ENCODE measurements around the gene TP53RK.

DNA sequence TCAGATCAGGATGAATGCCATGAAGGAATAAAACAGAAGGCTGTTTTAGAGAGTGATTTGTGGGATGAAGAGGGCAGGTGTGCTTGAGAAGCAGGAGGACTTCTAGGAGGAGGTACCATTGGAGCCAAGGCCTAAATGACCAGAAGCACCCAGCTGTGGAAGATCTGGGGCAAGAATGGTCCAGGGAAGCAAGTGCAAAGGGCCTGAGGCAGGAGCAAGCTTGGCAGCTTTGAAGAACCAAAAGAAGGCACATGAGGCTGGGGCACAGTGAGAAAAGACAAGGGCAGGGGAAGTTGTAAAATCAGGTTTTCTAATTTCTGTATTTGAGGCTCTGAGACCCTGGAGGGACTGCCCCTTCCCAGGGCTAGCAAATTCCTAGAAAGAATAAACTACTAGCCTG lies 47.8 kb downstream of the TP53RK start:
- TF ChIP-seq, protein P1, sequence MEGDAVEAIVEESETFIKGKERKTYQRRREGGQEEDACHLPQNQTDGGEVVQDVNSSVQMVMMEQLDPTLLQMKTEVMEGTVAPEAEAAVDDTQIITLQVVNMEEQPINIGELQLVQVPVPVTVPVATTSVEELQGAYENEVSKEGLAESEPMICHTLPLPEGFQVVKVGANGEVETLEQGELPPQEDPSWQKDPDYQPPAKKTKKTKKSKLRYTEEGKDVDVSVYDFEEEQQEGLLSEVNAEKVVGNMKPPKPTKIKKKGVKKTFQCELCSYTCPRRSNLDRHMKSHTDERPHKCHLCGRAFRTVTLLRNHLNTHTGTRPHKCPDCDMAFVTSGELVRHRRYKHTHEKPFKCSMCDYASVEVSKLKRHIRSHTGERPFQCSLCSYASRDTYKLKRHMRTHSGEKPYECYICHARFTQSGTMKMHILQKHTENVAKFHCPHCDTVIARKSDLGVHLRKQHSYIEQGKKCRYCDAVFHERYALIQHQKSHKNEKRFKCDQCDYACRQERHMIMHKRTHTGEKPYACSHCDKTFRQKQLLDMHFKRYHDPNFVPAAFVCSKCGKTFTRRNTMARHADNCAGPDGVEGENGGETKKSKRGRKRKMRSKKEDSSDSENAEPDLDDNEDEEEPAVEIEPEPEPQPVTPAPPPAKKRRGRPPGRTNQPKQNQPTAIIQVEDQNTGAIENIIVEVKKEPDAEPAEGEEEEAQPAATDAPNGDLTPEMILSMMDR (IDR thresholded peaks at IDR 0.05; ENCODE audit: low read depth, low read length, poor library complexity, severe bottlenecking) = no peak
- no peak for TF ChIP-seq EZH2phosphoT487 (IDR thresholded peaks at IDR 0.05; ENCODE audit: borderline replicate concordance, low read length)

Data from DOHH2 (cell line).